Spleen (tissue), 11 donors: Measurements from ENCODE around the gene AGMO. TPM values are rescaled to one million over a fixed set of nuclear protein-coding genes. Genes with fewer than 3 reads are reported as not detected.

ENCODE experiments used
- DNase-seq: peaks from one replicate; pipeline ENCODE4 v3.0.0-alpha.2; 2020
- H3K27ac ChIP-seq, 8 donors: fragments of 200-600 bp; sonication (generic) in 7 of 8; 1 replicate in 4 of 8; 2 replicates in 4 of 8; pipeline versions ENCODE4 v1.5.0 to v1.8.0; 2016 to 2021; ENCODE audit warnings: inconsistent platforms in 4 of 8, mild to moderate bottlenecking in 4 of 8, moderate library complexity in 1 of 8
- H3K27me3 ChIP-seq, 7 donors: fragments of 200-600 bp; sonication (generic) in 6 of 7; replicated peaks in 1 of 7; 1 replicate in 4 of 7; 2 replicates in 3 of 7; pipeline versions ENCODE4 v1.5.0 to v1.8.0; 2016 to 2021; ENCODE audit warnings: inconsistent platforms in 3 of 7, mild to moderate bottlenecking in 1 of 7
- H3K36me3 ChIP-seq, 6 donors: fragments of 200-600 bp; sonication (generic) in 5 of 6; 1 replicate in 4 of 6; 2 replicates in 2 of 6; pipeline versions ENCODE4 v1.5.0 to v1.8.0; 2016 to 2021; ENCODE audit warnings: inconsistent platforms in 2 of 6
- H3K4me1 ChIP-seq, 6 donors: fragments of 200-600 bp; sonication (generic) in 5 of 6; 1 replicate in 3 of 6; 2 replicates in 3 of 6; pipeline versions ENCODE4 v1.5.0 to v1.8.0; 2016 to 2021; ENCODE audit warnings: inconsistent platforms in 3 of 6
- H3K4me3 ChIP-seq, 8 donors: fragments of 200-600 bp; sonication (generic) in 7 of 8; 1 replicate in 4 of 8; 2 replicates in 4 of 8; pipeline versions ENCODE4 v1.5.0 to v1.8.0; 2016 to 2021; ENCODE audit warnings: inconsistent platforms in 4 of 8, mild to moderate bottlenecking in 4 of 8, moderate library complexity in 2 of 8
- H3K9me3 ChIP-seq, 8 donors: fragments of 200-600 bp; sonication (generic) in 7 of 8; 1 replicate in 4 of 8; 2 replicates in 4 of 8; pipeline versions ENCODE4 v1.5.0 to v1.8.0; 2016 to 2021; ENCODE audit warnings: inconsistent platforms in 4 of 8
- POLR2A ChIP-seq, 3 donors: fragments of 450-650 bp; IDR thresholded peaks; one replicate each; pipeline ENCODE4 v1.5.1; 2017; ENCODE audit warnings: antibody characterized with exemption in 3 of 3, mild to moderate bottlenecking in 1 of 3
- POLR2AphosphoS5 ChIP-seq, 3 donors: sonication (generic); formaldehyde crosslinking; IDR thresholded peaks; one replicate each; pipeline ENCODE4 v1.5.1; 2017; ENCODE audit warnings: antibody characterized with exemption in 3 of 3
- WGBS, 5 donors: extraction: QIAGEN DNeasy Blood & Tissue Kit in 3 of 5; methylation state at CpG; one replicate each; pipeline versions ENCODE4 v1.1.5 to v1.1.7; 2013 to 2018; 5-methylcytosine and 5-hydroxymethylcytosine counted together
- intact Hi-C: fragments of 100-400 bp; cut with DNase I; formaldehyde crosslinking; loops from one replicate; pipeline ENCODE4 v1.15.0; 2023; ENCODE audit warnings: low total_unique reads
- polyA plus RNA-seq, 3 donors: library from polyadenylated mRNA; stranded (reverse); fragments of 200-250 nt; gene quantifications; one replicate each; pipeline ENCODE4 v1.2.1, GENCODE V29; 2013
- total RNA-seq, 7 donors: library from RNA; depleted of rRNA in 3 of 7; stranded (reverse); fragments of >200 nt in 3 of 7; fragmentation: NEBNext Ultra II Directional in 4 of 7; extraction: Animal tissue kit (Norgen Biotek cat#: 25700) in 4 of 7; gene quantifications; one replicate each; pipeline versions ENCODE4 v1.1.0 to v1.2.1, GENCODE V29; 2016 to 2021
- TF ChIP-seq, protein P1 (sequence below), 11 experiments: fragments of 200-600 bp in 7 of 11; fragments of 450-650 bp in 4 of 11; sonication (generic) in 4 of 11; IDR thresholded peaks in 8 of 11; conservative IDR thresholded peaks in 3 of 11; 1 replicate in 7 of 11; 2 replicates in 4 of 11; pipeline versions ENCODE4 v1.4.0 to v1.8.0; 2016 to 2021; ENCODE audit warnings: antibody characterized with exemption in 11 of 11, inconsistent platforms in 4 of 11, mild to moderate bottlenecking in 1 of 11
- donor health status: healthy with polysubstance abuse.
- donor health status: DM: no; HTN: no; CAD: no; lungs with moderate emphysema.
- donor health status: DM: no; HTN: no; CAD: no.
- donor health status: Bipolar disorder and iron deficiency.
- donor health status: healthy.
- donor health status: DM: no; HTN: no; CAD: no.
- donor health status: DM: yes; HTN: yes; CAD: no.

Gene AGMO
- total and polyA plus RNA-seq, 10 donors, result 0.02 to 0.03 (median 0.03) TPM; not detected in 7

DNA sequence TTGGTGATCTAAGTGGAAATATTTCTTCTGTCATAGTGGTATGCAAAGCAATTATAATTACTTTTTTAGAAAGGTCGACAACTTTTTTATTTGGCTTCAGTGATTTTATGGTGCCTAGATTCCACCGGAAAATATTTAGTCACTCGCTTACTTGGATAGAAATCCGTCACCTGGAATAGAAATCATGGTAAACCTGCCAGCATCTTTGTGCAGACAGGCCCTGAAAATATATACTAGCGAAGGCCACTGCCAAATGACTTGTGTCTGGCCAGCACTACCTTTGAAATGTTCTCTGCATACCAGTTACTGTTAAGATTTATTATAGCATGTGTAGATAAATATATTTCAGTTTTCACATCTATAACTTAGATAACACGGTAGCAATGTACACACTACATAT, 226.4 kb downstream of the AGMO start:
- no peaks in the 10 kb centered on the region for H3K36me3 ChIP-seq
- WGBS, 5 donors, result 87 to 93% (median 90%) methylated on average over 6 of the region's 6 CpGs
- H3K27me3 ChIP-seq, result no peaks in the 10 kb centered on the region
- H3K4me3 ChIP-seq, result no peak overlapping the region
- H3K27ac ChIP-seq, result no peak overlapping the region
- H3K4me1 ChIP-seq, result no peaks in the 10 kb centered on the region
- H3K9me3 ChIP-seq, result peaks cover 0 to 19% (median 11%) of the 10 kb centered on the region in 8 donors
- intact Hi-C loops, result no loop called here
- TF ChIP-seq POLR2A (IDR thresholded peaks at IDR 0.05) (no peak), POLR2AphosphoS5 (IDR thresholded peaks at IDR 0.05) (no peak)
- TF ChIP-seq, protein P1, sequence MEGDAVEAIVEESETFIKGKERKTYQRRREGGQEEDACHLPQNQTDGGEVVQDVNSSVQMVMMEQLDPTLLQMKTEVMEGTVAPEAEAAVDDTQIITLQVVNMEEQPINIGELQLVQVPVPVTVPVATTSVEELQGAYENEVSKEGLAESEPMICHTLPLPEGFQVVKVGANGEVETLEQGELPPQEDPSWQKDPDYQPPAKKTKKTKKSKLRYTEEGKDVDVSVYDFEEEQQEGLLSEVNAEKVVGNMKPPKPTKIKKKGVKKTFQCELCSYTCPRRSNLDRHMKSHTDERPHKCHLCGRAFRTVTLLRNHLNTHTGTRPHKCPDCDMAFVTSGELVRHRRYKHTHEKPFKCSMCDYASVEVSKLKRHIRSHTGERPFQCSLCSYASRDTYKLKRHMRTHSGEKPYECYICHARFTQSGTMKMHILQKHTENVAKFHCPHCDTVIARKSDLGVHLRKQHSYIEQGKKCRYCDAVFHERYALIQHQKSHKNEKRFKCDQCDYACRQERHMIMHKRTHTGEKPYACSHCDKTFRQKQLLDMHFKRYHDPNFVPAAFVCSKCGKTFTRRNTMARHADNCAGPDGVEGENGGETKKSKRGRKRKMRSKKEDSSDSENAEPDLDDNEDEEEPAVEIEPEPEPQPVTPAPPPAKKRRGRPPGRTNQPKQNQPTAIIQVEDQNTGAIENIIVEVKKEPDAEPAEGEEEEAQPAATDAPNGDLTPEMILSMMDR (IDR thresholded peaks at IDR 0.05 in 8 of 11, conservative IDR thresholded peaks at IDR 0.05 in 3 of 11), result no peak
- DNase-seq, result no peak

DNA sequence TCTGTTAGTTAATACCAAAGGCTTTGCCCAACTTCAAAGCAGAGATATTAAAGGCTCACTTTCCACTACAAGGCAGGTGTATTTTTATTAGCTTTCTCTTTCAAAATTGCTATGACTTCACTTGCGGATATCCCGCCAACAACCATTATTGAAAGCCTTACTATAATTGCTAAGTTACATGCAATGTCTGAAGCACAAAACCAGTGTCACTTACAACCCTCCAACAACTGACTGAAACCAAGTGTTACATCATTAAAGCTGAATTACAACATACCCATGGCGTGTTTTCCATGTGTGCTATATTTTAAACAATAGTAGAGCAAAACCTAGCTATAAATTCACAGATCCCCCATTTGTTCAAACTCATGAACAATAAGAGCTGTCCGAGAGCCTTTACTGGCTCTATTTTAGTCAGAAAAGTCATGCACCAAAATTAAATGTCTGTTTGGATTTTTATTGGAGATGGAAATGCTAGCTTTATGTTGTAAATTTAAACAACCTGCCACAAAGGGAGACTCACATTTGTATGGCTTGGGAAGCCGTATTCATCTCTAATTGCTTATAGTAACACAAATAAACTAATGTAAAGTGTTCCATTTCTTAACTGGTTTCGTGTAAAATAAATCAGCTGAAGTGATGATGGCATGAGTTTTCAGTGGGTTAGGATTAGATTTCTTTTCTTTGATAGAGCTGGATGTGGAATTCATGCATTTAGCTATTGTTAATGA, 227.1 kb downstream of the AGMO start:
- Histone ChIP-seq H3K27ac (no peak overlapping the region), H3K27me3 (no peaks in the 10 kb centered on the region), H3K9me3 (peaks cover 0 to 13% (median 8%) of the 10 kb centered on the region in 8 donors), H3K4me3 (no peak overlapping the region), H3K36me3 (no peaks in the 10 kb centered on the region), H3K4me1 (no peaks in the 10 kb centered on the region)
- intact Hi-C loops, result no loop called here
- WGBS, 5 donors, result 83 to 87% (median 86%) methylated on average over 6 of the region's 6 CpGs
- no peak for DNase-seq
- no peak for TF ChIP-seq POLR2A (IDR thresholded peaks at IDR 0.05)
- TF ChIP-seq, protein P1 (IDR thresholded peaks at IDR 0.05 in 8 of 11, conservative IDR thresholded peaks at IDR 0.05 in 3 of 11), result no peak
- TF ChIP-seq POLR2AphosphoS5 (IDR thresholded peaks at IDR 0.05), result no peak

DNA sequence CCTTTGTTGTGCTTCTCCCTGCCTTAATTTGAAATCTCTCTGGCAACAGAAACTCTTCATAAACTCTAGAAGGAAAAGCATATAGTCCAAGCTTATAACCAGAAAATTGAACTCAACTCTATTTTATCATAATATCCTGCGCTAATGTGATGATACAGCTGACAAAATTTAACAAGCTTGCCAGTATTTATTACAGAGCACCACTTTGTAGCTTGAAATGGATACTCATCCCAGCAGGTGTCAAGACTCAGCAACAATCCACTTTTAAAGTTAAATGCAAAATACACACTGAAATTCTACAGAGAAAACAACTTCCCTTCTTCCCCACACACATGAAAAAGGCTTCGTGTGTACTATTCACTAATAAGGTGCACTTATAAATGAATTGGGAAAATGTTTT, 228.9 kb downstream of the AGMO start:
- Histone ChIP-seq H3K36me3 (no peaks in the 10 kb centered on the region), H3K27me3 (no peaks in the 10 kb centered on the region), H3K4me1 (no peaks in the 10 kb centered on the region), H3K27ac (no peak overlapping the region), H3K9me3 (no peaks in the 10 kb centered on the region), H3K4me3 (no peak overlapping the region)
- no peak for DNase-seq
- WGBS, 5 donors, result 84 to 92% (median 89%) methylated on average over 2 of the region's 2 CpGs
- intact Hi-C loops, result no loop called here
- TF ChIP-seq POLR2A (IDR thresholded peaks at IDR 0.05), result no peak
- TF ChIP-seq, protein P1 (IDR thresholded peaks at IDR 0.05 in 8 of 11, conservative IDR thresholded peaks at IDR 0.05 in 3 of 11), result no peak
- no peak for TF ChIP-seq POLR2AphosphoS5 (IDR thresholded peaks at IDR 0.05)

DNA sequence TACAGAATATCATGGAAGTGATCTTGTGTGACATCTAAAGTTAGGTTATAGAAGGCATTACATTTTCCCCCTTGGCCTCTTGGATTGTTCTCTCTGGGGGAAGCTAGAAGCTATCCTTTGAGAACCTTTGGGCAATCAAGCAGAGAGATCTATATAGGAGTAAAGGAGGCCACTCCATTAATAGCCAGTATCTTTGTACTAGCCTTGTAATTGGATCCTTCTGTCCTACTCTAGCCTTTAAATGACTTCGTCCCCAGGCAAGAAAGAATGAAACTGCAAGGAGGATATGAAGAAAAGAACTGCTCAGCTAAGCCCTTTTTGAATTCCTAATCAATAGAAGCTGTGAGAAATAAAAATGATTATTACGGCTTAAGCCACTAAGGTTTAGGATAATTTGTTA, 230.9 kb downstream of the AGMO start:
- H3K9me3 ChIP-seq, result no peaks in the 10 kb centered on the region
- H3K27ac ChIP-seq, result no peak overlapping the region
- DNase-seq, result no peak
- H3K27me3 ChIP-seq, result no peaks in the 10 kb centered on the region
- 79 to 89% (median 82%) methylated on average over 2 of the region's 2 CpGs for WGBS, 5 donors
- H3K4me1 ChIP-seq, result no peaks in the 10 kb centered on the region
- no peak for TF ChIP-seq POLR2A (IDR thresholded peaks at IDR 0.05)
- TF ChIP-seq, protein P1 (IDR thresholded peaks at IDR 0.05 in 8 of 11, conservative IDR thresholded peaks at IDR 0.05 in 3 of 11), result no peak
- no peak for TF ChIP-seq POLR2AphosphoS5 (IDR thresholded peaks at IDR 0.05)
- no peaks in the 10 kb centered on the region for H3K36me3 ChIP-seq
- intact Hi-C loops, result no loop called here
- H3K4me3 ChIP-seq, result no peak overlapping the region
